Upper lobe of left lung (tissue), 4 donors: ENCODE data around the gene MRPL9.

Source experiments
- POLR2A ChIP-seq, 4 donors: fragments of 450-650 bp; IDR thresholded peaks; one replicate each; pipeline ENCODE4 v1.5.1; 2016 to 2017; ENCODE audit warnings: antibody characterized with exemption in 4 of 4, mild to moderate bottlenecking in 2 of 4
- TF ChIP-seq, protein P1 (sequence below), 6 experiments: fragments of 450-650 bp in 4 of 6; fragments of 200-600 bp in 2 of 6; sonication (generic) in 2 of 6; IDR thresholded peaks; one replicate each; pipeline ENCODE4 v1.5.1; 2016 to 2019; ENCODE audit warnings: antibody characterized with exemption in 6 of 6

DNA sequence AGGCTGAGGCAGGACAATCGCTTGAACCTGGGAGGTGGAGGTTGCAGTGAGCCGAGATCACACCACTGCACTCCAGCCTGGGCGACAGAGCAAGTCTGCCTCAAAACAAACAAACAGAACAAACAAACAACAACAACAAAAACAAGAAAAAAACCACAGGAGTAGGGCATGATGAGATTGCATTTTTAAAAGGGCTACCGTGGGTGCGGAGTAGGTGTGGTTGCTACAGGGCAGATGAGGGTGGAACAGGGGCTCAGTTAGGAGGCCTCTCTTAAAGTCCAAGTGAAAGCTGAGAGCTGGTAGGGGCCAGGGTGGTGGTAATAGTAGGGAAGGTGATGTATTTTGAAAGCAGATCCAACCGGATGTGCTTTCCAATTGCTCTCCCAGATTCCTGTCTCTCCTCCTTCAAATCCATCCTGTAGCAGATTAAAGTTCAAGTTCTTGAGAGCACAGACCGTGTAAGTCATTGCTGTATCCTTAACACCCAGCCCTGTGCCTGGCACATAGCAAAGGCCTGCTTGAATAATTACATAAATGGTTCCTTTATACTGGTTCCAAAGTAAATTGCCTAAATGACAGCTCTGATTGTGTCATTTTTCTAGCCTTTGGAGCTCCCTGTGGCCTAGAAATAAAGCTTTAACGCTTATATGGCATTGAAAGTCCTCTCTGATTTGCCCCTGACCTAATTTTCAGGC, 46.1 kb upstream of the MRPL9 start:
- TF ChIP-seq, protein P1, sequence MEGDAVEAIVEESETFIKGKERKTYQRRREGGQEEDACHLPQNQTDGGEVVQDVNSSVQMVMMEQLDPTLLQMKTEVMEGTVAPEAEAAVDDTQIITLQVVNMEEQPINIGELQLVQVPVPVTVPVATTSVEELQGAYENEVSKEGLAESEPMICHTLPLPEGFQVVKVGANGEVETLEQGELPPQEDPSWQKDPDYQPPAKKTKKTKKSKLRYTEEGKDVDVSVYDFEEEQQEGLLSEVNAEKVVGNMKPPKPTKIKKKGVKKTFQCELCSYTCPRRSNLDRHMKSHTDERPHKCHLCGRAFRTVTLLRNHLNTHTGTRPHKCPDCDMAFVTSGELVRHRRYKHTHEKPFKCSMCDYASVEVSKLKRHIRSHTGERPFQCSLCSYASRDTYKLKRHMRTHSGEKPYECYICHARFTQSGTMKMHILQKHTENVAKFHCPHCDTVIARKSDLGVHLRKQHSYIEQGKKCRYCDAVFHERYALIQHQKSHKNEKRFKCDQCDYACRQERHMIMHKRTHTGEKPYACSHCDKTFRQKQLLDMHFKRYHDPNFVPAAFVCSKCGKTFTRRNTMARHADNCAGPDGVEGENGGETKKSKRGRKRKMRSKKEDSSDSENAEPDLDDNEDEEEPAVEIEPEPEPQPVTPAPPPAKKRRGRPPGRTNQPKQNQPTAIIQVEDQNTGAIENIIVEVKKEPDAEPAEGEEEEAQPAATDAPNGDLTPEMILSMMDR (IDR thresholded peaks at IDR 0.05): no peak
- TF ChIP-seq POLR2A (IDR thresholded peaks at IDR 0.05): no peak
